Stimulated activated CD4-positive, alpha-beta T cell treated with anti-CD3 and anti-CD28 coated beads, Interleukin-4, amount 100 ng/mL, for 1 hour (primary cell): Measurements from ENCODE around the gene SLC16A10.
A peak's percentile ranks its signal among the peaks of the same experiment; 100 is the strongest.
"Not testable (repeated sequence)": the region's sequence is repeated elsewhere in the genome, so short reads cannot be mapped to it uniquely, and the experiment has no call there.

ENCODE experiments used
- DNase-seq: peaks from one replicate; pipeline ENCODE4 v3.0.0-alpha.2; 2020

The SLC16A10 gene, protein sequence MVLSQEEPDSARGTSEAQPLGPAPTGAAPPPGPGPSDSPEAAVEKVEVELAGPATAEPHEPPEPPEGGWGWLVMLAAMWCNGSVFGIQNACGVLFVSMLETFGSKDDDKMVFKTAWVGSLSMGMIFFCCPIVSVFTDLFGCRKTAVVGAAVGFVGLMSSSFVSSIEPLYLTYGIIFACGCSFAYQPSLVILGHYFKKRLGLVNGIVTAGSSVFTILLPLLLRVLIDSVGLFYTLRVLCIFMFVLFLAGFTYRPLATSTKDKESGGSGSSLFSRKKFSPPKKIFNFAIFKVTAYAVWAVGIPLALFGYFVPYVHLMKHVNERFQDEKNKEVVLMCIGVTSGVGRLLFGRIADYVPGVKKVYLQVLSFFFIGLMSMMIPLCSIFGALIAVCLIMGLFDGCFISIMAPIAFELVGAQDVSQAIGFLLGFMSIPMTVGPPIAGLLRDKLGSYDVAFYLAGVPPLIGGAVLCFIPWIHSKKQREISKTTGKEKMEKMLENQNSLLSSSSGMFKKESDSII

DNA sequence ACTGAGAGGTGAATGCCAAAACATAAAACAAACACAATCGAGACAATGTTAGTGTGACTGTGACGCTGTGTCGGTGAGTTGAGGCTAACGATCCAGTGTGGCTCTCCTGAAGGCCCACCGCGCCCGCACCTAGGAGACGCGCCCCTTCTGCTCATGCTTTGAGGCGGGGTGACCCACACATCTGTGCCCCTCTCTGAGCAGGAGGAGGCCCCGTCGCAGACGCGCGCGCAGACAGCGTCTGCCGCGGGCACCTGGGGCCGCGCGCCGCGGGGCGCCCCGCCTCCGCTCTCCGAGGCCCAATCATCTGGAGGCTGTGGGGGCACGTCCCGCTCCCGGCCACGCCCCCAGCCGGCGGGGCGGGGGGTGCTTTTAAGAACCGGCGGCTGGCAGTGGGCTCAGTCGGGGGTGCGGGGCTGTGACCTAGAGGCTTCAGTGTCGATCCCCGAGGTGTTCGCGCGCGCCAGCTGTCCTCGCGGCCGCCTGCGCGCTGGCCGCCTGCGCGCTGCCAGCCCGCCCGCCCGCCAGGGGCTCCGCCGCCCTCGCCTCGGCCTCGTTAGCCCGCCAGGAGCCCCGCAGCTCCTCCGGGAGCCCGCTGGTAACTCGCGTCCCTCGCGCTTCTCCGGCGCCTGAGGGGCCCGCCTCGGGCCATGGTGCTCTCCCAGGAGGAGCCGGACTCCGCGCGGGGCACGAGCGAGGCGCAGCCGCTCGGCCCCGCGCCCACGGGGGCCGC lies at the start of gene SLC16A10:
Gene SLC16A10 (plus strand): TSS at position 398 of the 730 bp plus-strand sequence. CDS start 250 bp downstream, at position 648.
- DNase-seq = peak; percentile 83

DNA sequence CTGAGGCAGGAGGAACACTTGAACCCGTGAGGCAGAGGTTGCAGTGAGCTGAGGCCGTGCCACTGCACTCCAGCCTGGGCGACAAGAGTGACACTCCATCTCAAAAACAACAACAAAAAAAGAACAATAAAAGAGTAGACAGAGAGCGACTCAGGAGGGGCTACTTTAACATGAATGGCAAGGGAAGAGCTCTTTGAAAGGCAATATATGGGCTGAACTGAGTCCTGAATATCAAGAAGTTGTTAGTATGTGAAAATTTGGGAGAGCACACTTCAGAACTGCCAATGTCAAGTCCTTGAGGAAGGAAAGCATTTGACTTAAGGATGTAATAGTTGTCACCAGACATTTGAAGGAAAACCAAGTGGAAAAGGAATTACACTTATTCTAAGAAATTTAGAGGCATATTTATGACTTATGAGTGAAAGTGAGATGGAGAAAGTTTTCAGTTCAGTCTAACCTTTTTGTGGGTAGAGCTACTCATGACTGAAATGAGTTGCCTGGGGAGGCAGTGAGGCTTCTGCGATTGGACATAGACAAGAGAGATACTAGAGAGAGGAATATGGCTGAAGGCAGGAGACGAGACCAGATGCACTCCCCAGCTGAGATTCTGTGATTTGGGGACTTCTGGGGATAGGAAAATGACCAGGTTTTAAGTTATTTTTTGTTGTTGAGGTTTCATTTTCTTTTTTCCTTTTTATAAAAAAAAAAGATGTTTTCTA lies 48.6 kb upstream of the SLC16A10 start:
- no peak for DNase-seq

DNA sequence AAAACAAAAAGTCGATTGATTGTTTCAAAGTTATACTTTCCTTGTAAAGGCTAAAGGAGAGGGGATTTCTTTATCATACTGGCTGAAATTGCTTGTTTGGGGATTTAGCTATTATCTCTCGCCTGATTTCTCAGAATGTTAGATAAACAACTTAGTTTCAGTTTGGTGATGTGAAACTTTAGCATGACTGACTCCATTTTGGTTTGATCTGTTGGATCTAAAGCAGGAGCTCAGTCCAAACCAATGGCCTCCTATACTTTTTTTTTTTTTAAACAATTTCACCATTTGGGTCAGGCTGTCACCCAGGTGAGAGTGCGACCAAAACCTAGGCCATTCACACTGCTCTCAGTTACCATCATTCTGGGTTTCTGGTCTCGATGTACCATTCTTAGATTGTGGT lies 45.4 kb upstream of the SLC16A10 start:
- no peak for DNase-seq

DNA sequence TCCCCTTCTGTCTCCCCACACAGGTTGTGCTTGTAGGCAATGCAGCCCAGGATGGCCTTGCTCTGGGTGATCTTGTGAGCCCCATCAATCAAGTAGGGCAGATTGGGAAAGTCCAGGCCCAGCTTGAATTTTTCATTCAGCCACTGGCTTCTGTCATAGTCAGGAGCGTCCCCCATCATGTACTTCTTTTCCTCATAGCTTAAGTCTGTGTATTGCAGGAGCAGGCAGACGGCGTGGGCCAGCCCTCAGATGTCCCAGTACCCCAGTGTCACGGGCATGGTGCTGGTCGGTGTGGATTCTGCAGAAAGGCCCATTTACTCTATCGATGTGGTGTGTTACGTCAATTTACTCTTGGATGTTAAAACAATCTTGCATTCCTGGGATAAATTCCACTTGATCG lies 40.1 kb upstream of the SLC16A10 start:
- no peak for DNase-seq

DNA sequence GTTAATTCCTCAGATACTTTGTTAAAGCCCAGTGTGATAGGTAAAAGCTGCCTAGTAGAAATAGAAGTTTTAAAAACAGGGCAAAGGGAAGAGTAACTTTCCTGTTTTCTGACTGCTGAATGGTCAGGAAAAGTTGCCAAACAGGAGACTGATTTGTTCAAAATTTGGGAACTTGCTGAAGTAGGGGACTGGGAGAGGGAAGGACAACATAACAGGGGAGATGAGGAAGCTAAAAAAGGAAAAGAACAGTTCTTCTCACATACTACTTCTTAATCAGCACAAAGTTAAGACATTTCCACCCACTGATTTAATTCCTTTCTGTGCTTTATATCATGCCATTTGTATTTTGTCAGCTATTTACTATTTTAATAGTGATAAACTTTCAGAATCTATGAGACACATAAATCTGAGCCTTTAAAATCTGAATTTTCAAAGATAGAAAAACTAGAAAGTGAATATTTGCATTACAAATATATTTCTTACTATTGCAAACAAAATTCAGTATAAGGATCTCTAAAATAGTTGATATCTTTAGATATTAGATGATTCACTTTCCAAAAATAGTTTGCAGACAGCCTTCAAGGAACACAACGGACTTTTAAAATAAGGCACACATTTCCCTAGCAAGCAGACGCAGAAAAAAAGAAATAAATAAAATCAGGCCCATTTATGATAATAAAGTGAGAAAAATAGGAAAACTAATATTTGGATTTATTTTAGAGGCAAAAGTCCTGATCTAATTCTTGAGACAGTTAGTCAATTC lies 36.9 kb upstream of the SLC16A10 start:
- no peak for DNase-seq

DNA sequence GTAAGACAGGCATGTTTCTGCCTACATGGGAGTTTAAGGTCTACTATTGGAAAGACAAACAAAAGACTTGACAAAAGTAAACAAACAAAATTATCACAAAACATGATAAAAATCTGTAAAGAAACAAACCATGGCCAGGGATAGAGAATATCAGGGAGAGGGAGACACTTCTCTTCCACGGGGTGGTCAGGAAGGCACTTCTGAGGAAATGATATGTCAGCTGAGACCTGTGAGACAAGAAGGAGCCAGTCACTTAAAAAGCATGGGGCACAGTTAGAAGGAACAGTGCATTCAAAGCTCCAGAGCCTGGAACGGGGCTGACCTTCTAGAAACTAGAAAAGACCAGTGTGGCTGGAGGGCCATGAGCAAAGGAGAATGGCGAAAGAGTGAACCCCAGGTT lies 35.1 kb upstream of the SLC16A10 start:
- no peak for DNase-seq

DNA sequence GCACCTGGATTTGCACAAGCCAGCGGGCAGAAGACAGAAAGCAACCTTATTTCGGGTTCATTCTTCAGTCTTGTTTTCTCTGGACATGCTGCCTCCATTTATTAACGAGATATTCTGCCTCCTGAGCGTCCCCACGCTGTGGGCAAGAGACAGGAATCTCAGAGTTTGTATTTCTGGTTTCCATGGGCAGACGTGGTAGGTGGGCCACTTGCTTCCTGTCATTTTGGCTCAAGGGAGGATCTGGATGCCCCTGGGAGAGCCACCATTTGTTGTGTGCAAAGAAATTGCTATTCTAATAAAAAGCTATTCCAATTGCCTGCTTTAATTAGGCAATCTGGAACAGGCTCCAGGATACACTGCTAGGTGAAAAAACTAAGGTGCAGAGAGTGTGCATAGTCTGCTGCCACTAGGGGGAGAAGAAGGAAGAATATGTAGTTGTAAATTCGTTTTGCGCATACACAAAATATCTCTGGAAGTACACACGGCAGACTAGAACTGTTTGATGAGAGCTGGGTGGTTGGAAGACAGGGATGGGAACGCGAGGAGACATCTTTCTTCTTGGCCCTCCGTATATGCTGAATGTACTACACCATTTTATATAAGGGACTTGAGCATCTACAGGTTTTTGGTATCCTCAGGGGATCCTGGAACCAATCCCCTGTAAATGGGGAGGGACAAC lies 30.1 kb upstream of the SLC16A10 start:
- DNase-seq = no peak

DNA sequence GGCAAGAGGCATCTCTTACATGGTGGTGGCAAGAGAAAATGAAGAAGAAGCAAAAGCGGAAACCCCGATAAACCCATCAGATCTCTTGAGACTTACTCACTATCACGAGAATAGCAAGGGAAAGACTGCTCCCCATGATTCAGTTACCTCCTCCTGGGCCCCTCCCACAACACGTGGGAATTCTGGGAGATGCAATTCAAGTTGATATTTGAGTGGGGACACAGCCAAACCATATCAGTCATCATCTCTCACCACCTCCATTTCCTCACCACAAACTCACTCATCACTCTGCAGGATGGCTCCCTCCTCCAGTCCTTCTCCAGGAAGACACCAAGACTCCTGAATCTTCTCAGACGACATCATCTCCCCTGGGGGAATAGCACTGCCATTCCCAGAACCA lies 25.8 kb upstream of the SLC16A10 start:
- DNase-seq = no peak

DNA sequence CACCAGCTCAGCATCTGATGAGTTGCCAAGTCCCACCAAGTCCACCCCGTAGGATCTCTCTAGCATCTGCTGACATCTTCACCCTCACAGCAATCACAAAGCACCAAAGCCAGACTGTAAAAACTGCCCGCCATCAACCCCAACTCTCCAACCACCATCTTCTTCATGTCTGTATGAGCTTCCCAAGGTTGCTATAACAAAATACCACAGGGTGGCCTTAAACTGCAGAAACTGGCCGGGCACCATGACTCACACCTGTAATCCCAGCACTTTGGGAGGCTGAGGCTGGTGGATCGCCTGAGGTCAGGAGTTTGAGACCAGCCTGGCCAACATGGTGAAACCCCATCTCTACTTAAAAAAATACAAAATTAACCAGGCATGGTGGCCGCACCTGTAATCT lies 25.3 kb upstream of the SLC16A10 start:
- not testable (repeated sequence) for DNase-seq

DNA sequence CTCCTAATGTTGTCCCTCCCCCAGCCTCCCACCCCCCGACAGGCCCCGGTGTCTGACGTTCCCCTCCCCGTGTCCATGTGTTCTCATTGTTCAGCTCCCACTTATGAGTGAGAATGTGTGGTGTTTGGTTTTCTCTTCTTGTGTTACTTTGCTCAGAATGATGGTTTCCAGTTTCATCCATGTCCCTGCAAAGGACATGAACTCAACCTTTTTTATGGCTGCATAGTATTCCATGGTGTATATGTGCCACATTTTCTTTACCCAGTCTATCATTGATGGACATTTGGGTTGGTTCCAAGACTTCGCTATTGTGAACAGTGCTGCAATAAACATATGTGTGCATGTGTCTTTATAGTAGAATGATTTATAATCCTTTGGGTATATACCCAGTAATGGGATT lies 24.4 kb upstream of the SLC16A10 start:
- DNase-seq = not testable (repeated sequence)

DNA sequence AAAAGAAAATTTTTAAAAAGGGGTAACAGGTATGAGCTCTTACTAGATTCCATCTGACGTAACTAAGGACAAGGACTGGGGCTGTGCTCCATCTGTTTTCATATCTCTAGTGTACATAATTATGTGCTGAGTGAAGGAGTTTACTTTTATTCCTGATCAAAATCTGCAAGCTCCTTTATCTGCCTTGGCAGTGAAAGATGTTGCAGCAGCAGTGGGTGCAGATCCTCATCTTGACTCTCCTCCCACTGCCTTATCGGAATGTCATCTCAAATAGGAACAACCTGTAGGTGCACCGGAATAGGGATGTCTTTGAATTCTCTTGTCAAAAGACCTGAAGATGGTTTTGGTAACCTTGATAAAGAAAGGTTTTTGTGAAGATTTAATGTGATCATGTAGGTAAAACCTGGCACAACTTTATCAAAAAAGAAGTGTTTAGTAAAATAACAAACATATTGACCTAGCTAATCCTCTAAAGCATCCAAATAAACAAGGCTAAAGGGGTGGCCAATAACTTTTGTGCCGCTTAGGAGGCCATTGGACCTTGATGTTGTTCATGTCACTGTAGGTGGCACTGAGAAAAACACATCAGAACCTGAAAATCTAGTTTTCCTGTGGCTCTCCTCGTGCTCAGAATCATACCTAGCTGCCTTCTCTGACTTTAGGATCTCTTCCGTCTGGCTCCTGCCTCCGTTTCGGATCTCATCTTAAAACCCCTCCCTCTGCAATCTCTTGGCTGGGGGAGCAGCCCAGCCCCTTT lies 19.0 kb upstream of the SLC16A10 start:
- no peak for DNase-seq

DNA sequence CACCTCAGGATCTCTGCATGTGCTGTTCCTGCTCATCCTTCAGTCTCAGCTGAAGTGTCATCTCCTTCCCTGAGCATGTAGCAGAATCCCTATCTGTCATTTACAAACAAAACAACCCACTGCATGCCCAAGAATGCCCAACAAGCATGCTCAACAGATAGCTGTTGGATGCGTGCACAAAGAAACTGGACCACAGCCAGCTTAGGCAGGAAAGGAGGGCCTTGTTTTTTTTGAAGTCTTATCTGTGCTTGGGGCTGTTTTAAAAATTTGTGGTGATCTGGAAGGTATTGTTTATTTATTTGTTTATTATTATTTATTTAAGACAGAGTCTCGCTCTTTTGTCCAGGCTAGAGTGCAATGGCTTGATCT lies 18.5 kb upstream of the SLC16A10 start:
- DNase-seq = no peak

DNA sequence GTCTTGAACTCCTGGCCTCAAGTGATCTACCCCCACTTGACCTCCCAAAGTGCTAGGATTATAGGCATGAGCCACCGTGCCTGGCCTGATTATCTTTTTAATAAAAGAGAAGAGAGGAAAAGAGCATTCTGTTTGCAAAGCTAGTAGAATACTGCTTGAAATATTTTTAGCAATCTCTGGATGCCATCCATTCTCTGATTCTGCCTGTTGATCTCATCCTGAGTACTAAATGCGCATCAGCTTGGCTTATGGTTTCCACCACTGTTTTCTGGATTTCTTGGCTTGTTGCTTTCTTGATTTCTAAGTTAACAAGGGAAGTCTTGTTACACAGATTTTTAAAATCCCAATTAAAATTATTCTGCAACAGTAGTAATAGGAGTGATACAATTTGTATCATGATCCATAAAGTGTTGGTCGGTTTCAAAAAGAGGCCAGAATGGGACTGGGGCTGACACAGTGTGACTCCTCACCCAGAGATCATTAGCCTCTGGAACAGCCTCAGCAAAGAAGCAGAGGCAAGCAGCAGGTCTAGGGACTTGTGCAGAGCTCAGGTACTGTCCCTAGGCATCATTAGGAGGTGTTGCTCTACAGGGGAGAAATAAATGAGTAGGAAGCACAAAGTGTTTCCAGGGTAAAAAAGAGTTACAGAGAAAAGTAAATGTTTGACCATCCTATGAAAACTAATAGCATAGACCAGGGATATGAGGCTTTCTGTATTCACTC lies 17.8 kb upstream of the SLC16A10 start:
- DNase-seq = no peak

DNA sequence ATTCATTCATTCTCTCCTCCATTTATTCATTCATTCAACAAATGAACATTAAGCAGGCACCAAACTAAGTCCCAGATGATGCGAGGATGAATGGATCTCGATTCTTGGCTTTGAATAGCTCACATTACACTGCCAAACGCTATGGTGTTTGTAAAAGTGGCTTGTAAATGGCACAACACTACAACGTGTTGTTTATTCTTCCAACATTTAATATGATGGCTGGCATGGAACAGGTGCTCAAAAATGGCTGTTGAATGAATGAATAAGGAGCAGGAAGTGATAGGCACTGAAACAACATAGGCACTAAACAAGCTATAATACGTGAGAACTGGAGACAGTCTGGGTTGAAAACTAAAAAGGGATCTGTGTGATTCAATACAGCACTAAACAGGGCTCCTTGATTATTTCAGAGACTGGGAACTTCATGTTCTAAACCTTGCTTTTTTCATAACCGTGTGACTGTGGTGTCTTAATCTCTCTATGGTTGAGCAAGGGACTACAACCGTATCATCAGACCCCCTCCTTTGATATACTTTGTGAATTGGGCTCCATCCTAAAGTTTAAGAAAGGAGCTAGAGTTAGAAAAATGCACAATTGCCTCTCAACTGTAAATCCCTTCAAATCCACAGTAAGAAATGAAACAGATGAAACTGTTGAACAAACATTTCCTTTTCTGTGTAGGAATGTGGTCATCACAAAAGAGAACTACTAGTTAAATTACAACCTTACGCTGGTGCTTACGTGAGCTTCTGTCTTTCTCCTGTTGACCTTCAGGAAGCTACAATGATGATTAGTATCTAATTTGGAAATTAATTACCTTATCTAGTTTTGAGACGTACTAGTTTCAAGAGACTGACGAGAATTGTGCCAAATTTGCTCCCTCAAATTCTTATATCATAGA lies 16.9 kb upstream of the SLC16A10 start:
- DNase-seq = no peak

DNA sequence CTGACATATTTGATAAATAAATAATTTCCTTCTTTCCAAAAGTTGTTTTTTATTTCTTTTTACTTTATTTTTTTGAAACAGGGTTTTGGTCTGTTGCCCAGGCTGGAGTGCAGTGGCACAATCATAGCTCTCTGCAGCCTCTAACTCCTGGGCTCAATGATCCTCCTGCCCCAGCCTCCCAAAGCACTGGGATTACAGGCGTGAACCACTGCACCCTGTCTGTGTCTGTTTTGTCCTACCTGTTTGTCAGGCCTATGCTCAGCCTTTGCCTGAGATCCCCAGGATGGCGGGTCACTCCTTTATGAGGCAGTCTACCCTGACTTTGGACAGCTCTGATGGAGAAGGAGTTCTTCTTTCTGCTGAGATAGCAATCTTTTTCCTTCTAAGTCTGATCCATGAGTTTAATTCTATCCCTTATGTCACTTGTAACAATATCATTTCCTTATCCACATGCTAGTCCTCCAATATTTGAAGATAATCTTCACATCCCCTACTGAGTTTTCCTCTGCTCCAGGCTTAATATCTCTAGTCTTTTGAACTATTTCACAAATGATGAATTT lies 14.4 kb upstream of the SLC16A10 start:
- no peak for DNase-seq

DNA sequence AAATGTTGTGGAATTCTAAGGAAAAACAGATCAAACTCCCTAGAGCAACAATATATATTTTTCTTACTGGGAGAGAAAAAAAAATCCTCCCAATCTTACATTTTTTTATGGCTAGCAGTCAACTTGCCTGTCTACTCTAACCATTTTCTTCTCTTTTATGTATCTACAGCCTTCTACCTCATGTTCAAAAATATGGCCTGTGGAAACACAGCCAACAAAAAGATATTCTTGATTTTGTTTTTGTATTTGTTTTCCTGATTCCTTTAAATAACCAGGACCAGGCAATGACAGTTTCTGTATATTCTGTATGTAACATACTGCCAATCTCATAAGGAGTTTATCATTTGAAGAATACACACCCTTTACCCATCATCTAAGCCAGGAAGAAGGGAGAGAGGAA lies 13.0 kb upstream of the SLC16A10 start:
- no peak for DNase-seq

DNA sequence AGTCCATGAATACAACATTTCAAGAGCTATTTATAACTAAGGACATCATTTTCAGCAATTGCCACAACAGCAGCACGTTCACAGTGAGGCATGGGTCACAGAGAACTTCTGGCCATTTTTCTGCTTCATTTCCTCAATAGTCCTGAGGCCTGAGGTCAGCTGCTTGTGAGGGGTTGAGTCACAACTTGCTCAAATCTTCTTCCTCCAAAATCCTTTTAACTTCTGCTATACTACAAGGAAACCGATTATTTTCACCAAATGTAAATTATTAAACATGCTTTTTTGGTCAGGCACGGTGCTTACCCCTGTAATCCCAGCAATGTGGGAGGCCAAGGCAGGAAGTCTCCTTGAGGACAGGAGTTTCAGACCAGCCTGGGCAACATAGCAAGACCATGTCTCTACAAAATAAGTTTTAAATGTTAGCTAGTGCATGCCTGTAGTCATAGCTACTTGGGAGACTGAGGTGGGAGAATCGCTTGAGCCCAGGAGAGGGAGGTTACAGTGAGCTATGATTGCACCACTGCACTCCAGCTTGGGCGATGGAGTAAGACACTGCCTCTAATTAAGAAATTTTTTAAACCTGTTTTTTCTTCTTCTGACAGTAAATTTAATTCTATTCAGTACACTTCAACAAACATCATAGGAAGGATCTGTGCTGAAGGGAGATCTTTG lies 11.1 kb upstream of the SLC16A10 start:
- no peak for DNase-seq

DNA sequence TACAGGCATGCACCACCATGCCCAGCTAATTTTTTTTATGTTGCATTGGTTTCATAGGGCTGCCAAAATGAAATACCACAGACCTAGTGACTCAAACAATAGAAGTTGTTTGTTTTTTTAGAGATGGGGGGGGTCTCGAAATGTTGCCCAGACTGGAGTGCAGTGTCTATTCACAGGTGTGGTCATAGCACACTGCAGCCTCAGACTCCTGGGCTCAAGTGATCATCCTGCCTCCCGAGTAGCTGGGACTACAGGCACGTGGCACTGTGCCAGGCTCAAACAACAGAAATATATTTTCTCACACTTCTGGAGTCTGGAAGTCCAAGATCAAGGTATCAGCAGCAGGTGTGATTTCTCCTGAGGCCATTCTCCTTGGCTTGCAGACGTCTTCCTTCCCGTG lies 6.6 kb upstream of the SLC16A10 start:
- no peak for DNase-seq

DNA sequence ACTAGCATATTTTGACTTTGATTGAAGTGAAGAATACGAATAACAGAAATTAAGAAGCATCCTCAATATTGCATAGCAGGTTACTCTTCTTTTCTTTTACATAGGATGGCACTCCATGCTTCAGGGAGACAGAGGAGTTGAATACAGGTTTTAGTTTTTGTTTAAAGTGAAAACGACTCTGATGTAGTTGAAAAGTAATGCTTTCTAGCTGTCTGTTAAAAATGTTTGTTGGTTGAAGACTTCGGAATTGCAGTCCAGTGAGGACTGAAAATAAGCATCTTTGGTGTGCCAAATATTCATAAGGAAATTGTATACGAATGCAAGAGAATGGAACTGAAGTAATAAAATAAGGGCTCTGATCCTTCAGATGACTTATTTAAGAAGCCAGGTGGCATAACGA lies 618 bp upstream of the SLC16A10 start:
- no peak for DNase-seq
